A673 (cell line): ENCODE results near the gene FRMD4A. TPM values are rescaled to one million over a fixed set of nuclear protein-coding genes. Genes with fewer than 3 reads are reported as not detected.

Experiments
- BruUV-seq: library from RNA; stranded (reverse); fragments of 400-500 nt; replicated peaks from 2 replicates; lab custom pipeline; 2021; lab: Mats Ljungman, UMichigan
- CTCF ChIA-PET: fragments of 300-600 bp; sonication (Branson Sonifier 250); formaldehyde crosslinking; loops from one replicate; lab custom pipeline; 2022; ENCODE audit warnings: antibody characterized with exemption; lab: Charles Lee
- POLR2A ChIA-PET: fragments of 300-600 bp; sonication (Branson Sonifier 250); formaldehyde crosslinking; loops from one replicate; lab custom pipeline; 2022; ENCODE audit warnings: antibody characterized with exemption; ENCODE audit not compliant: low non-redundant PET; lab: Charles Lee
- DNase-seq: peaks from one replicate; pipeline ENCODE4 v3.0.0-alpha.2; 2015; ENCODE audit warnings: low spot score
- H3K27ac ChIP-seq: fragments of 200-600 bp; sonication (generic); 2 replicates; pipeline ENCODE4 v1.5.1; 2016; ENCODE audit warnings: mixed run types, low read depth, mild to moderate bottlenecking, mixed read lengths, antibody characterized with exemption, low read length; ENCODE audit not compliant: poor library complexity, severe bottlenecking
- H3K27me3 ChIP-seq: fragments of 200-600 bp; sonication (generic); replicated peaks from 2 replicates; pipeline ENCODE4 v1.6.1; 2017; ENCODE audit warnings: mixed run types, low read depth, mild to moderate bottlenecking, mixed read lengths, antibody characterized with exemption, low read length; ENCODE audit not compliant: insufficient read depth, poor library complexity
- H3K36me3 ChIP-seq: fragments of 200-600 bp; sonication (generic); 2 replicates; pipeline ENCODE4 v1.6.1; 2016; ENCODE audit warnings: mixed run types, mild to moderate bottlenecking, mixed read lengths, antibody characterized with exemption, low read length; ENCODE audit not compliant: insufficient read depth, poor library complexity, severe bottlenecking
- H3K4me1 ChIP-seq: fragments of 200-600 bp; sonication (generic); 2 replicates; pipeline ENCODE4 v1.6.1; 2017; ENCODE audit warnings: mixed run types, mild to moderate bottlenecking, mixed read lengths, antibody characterized with exemption, low read length; ENCODE audit not compliant: insufficient read depth, poor library complexity, severe bottlenecking
- H3K4me3 ChIP-seq: fragments of 200-600 bp; sonication (generic); 2 replicates; pipeline ENCODE4 v1.5.1; 2016; ENCODE audit warnings: low read depth, mixed run types, mild to moderate bottlenecking, mixed read lengths, low read length; ENCODE audit not compliant: poor library complexity, severe bottlenecking
- H3K9me3 ChIP-seq: fragments of 200-600 bp; sonication (generic); 2 replicates; pipeline ENCODE4 v1.6.1; 2016; ENCODE audit warnings: mixed run types, low read depth, mild to moderate bottlenecking, mixed read lengths, antibody characterized with exemption, low read length; ENCODE audit not compliant: poor library complexity, severe bottlenecking
- EZH2 ChIP-seq: fragments of 200-600 bp; sonication (generic); IDR thresholded peaks from 2 replicates; pipeline ENCODE4 v1.6.1; 2017; ENCODE audit warnings: borderline replicate concordance, low read depth, mild to moderate bottlenecking, mixed read lengths, antibody characterized with exemption, low read length; ENCODE audit not compliant: poor library complexity, severe bottlenecking
- intact Hi-C: fragments of 100-400 bp; cut with micrococcal nuclease; formaldehyde crosslinking; loops from one replicate; pipeline ENCODE4 v1.10.0; 2022; ENCODE audit not compliant: unreplicated experiment
- total RNA-seq: library from RNA; stranded (reverse); gene quantifications from 2 replicates; pipeline ENCODE4 v1.2.3, GENCODE V29; 2021
- TF ChIP-seq, protein P1 (sequence below): fragments of 300-800, 200-600 bp; sonication (generic); conservative IDR thresholded peaks from 2 replicates; pipeline ENCODE4 v1.5.1; 2017; ENCODE audit warnings: low read depth, mild to moderate bottlenecking, antibody characterized with exemption, low read length, moderate library complexity, mixed read lengths

The FRMD4A gene
- total RNA-seq, 1 experiment from 2014 or later: 26.3 TPM

DNA sequence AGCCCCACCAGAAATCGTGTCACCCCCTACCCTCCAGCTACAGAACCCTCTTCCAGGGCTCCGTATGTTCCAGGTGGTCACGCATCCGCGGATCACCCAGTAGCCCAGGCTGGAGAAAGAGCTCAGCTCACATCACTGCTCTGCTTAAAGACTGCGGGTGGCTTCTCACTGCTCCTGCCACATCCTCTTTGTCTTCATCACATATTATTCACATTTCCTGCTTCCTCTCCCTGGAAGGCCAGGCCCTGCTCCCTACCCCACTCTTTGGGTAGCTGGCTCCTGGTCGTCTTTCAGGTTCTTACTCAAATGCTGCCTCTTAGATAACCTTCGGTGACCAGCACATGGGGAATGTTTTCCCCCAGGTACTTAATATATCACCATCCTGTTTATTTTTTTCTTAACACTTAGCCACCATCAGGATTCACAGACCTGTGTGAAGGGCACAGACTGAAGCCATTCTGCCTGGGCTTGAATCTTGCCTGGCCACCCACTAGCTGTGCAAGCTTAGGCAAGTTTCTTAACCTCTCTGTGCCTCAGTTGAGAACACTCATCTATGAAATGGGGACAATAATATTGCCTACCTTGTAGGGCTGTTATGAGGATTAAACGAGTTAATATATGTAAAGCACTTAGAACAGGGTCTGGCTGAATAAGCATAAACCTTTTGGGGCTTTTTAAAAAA lies 436.2 kb downstream of the FRMD4A start:
- CTCF ChIA-PET: no interaction called here
- no peaks in the 10 kb centered on the region for H3K4me1 ChIP-seq
- no peak overlapping the region for H3K27ac ChIP-seq
- DNase-seq: no peak
- no peaks in the 10 kb centered on the region for H3K36me3 ChIP-seq
- intact Hi-C loops: no loop called here
- H3K27me3 ChIP-seq: peaks cover 40% of the 10 kb centered on the region
- BruUV-seq: no TSS peak
- H3K9me3 ChIP-seq: no peaks in the 10 kb centered on the region
- TF ChIP-seq, protein P1, sequence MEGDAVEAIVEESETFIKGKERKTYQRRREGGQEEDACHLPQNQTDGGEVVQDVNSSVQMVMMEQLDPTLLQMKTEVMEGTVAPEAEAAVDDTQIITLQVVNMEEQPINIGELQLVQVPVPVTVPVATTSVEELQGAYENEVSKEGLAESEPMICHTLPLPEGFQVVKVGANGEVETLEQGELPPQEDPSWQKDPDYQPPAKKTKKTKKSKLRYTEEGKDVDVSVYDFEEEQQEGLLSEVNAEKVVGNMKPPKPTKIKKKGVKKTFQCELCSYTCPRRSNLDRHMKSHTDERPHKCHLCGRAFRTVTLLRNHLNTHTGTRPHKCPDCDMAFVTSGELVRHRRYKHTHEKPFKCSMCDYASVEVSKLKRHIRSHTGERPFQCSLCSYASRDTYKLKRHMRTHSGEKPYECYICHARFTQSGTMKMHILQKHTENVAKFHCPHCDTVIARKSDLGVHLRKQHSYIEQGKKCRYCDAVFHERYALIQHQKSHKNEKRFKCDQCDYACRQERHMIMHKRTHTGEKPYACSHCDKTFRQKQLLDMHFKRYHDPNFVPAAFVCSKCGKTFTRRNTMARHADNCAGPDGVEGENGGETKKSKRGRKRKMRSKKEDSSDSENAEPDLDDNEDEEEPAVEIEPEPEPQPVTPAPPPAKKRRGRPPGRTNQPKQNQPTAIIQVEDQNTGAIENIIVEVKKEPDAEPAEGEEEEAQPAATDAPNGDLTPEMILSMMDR: no peak
- TF ChIP-seq EZH2: no peak
- no peak overlapping the region for H3K4me3 ChIP-seq
- POLR2A ChIA-PET: no interaction called here

- no peak for DNase-seq
- H3K4me1 ChIP-seq: no peaks in the 10 kb centered on the region
- BruUV-seq: no TSS peak
- ChIA-PET CTCF (no interaction called here), POLR2A (no interaction called here)
- no peak overlapping the region for H3K4me3 ChIP-seq
- H3K27me3 ChIP-seq: peaks cover 46% of the 10 kb centered on the region
- H3K9me3 ChIP-seq: no peaks in the 10 kb centered on the region
- H3K36me3 ChIP-seq: no peaks in the 10 kb centered on the region
- TF ChIP-seq, protein P1: no peak
- no peak for TF ChIP-seq EZH2
- intact Hi-C loops: no loop called here
- H3K27ac ChIP-seq: no peak overlapping the region
These were observed 436.8 kb downstream of the FRMD4A start for GRCh38 chr10:13893926-13894325.

DNA sequence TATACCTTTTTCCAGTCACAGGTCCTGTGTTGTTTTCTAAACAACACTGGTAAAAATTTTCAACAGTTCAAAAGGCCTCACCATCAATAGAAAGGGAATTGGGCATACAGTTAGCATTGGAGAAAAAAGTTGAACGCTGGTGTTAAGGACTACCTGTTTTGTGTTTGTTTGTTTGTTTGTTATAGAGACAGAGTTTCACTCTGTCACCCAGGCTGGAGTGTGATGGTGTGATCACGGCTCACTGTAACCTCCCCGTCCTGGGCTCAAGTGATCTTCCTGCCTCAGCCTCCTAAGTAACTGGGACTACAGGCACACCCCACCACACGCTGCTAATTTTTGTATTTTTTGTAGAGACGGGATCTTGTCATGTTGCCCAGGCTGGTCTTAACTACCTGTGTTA lies 437.9 kb downstream of the FRMD4A start:
- no peak for TF ChIP-seq EZH2
- TF ChIP-seq, protein P1: no peak
- no peak for DNase-seq
- peaks cover 56% of the 10 kb centered on the region for H3K27me3 ChIP-seq
- H3K27ac ChIP-seq: no peak overlapping the region
- H3K4me1 ChIP-seq: no peaks in the 10 kb centered on the region
- no peak overlapping the region for H3K4me3 ChIP-seq
- ChIA-PET CTCF (no interaction called here), POLR2A (no interaction called here)
- no peaks in the 10 kb centered on the region for H3K9me3 ChIP-seq
- no peaks in the 10 kb centered on the region for H3K36me3 ChIP-seq
- no TSS peak for BruUV-seq
- intact Hi-C loops: no loop called here
